HEK293 (cell line): ENCODE data around the gene GET3.
A peak's percentile ranks its signal among the peaks of the same experiment; 100 is the strongest.

ENCODE experiments used
- GLI4 ChIP-seq: fragments of 450-650 bp; formaldehyde crosslinking; IDR thresholded peaks from 2 replicates; pipeline ENCODE4 v1.5.1; 2016; ENCODE audit warnings: missing biosample characterization, missing genetic modification characterization
- GLIS1 ChIP-seq: fragments of 450-650 bp; formaldehyde crosslinking; IDR thresholded peaks from 2 replicates; pipeline ENCODE4 v1.5.1; 2016; ENCODE audit warnings: missing biosample characterization, missing genetic modification characterization
- KLF16 ChIP-seq: fragments of 450-650 bp; formaldehyde crosslinking; IDR thresholded peaks from 2 replicates; pipeline ENCODE4 v1.5.1; 2017; ENCODE audit warnings: missing biosample characterization, missing genetic modification characterization
- PRDM1 ChIP-seq: fragments of 450-650 bp; formaldehyde crosslinking; IDR thresholded peaks from 2 replicates; pipeline ENCODE4; 2016; ENCODE audit warnings: missing biosample characterization, missing genetic modification characterization
- SCRT2 ChIP-seq: fragments of 450-650 bp; formaldehyde crosslinking; IDR thresholded peaks from 2 replicates; pipeline ENCODE4 v1.5.1; 2016; ENCODE audit warnings: missing biosample characterization, missing genetic modification characterization
- ZBTB48 ChIP-seq: fragments of 450-650 bp; formaldehyde crosslinking; IDR thresholded peaks from 2 replicates; pipeline ENCODE4 v1.5.1; 2016; ENCODE audit warnings: missing biosample characterization, missing genetic modification characterization
- ZFP69B ChIP-seq: fragments of 450-650 bp; formaldehyde crosslinking; IDR thresholded peaks from 2 replicates; pipeline ENCODE4 v1.5.1; 2016; ENCODE audit warnings: missing biosample characterization, missing genetic modification characterization
- ZNF140 ChIP-seq: fragments of 450-650 bp; formaldehyde crosslinking; IDR thresholded peaks from 2 replicates; pipeline ENCODE4 v1.5.1; 2016; ENCODE audit warnings: missing biosample characterization, missing genetic modification characterization
- ZNF16 ChIP-seq: fragments of 450-650 bp; formaldehyde crosslinking; IDR thresholded peaks from 2 replicates; pipeline ENCODE4 v1.5.1; 2016; ENCODE audit warnings: low read depth, missing biosample characterization, missing genetic modification characterization
- ZNF202 ChIP-seq: fragments of 450-650 bp; formaldehyde crosslinking; IDR thresholded peaks from 2 replicates; pipeline ENCODE4 v1.5.1; 2016; ENCODE audit warnings: missing biosample characterization, missing genetic modification characterization, borderline replicate concordance
- ZNF221 ChIP-seq: fragments of 450-650 bp; formaldehyde crosslinking; IDR thresholded peaks from 2 replicates; pipeline ENCODE4 v1.5.1; 2017; ENCODE audit warnings: missing biosample characterization, missing genetic modification characterization, borderline replicate concordance
- ZNF223 ChIP-seq: fragments of 450-650 bp; formaldehyde crosslinking; IDR thresholded peaks from 2 replicates; pipeline ENCODE4 v1.5.1; 2016; ENCODE audit warnings: missing biosample characterization, missing genetic modification characterization
- ZNF302 ChIP-seq: fragments of 450-650 bp; formaldehyde crosslinking; IDR thresholded peaks from 2 replicates; pipeline ENCODE4 v1.5.1; 2016; ENCODE audit warnings: missing biosample characterization, missing genetic modification characterization, low read depth
- ZNF324 ChIP-seq: fragments of 450-650 bp; formaldehyde crosslinking; IDR thresholded peaks from 2 replicates; pipeline ENCODE4 v1.5.1; 2016; ENCODE audit warnings: missing biosample characterization, missing genetic modification characterization
- ZNF394 ChIP-seq: fragments of 450-650 bp; formaldehyde crosslinking; IDR thresholded peaks from 2 replicates; pipeline ENCODE4 v1.5.1; 2016; ENCODE audit warnings: missing biosample characterization, missing genetic modification characterization, mild to moderate bottlenecking, moderate library complexity, borderline replicate concordance
- ZNF404 ChIP-seq: fragments of 450-650 bp; formaldehyde crosslinking; IDR thresholded peaks from 2 replicates; pipeline ENCODE4 v1.5.1; 2017; ENCODE audit warnings: missing biosample characterization, missing genetic modification characterization
- ZNF416 ChIP-seq: fragments of 450-650 bp; formaldehyde crosslinking; IDR thresholded peaks from 2 replicates; pipeline ENCODE4 v1.5.1; 2016; ENCODE audit warnings: missing biosample characterization, missing genetic modification characterization
- ZNF426 ChIP-seq: fragments of 450-650 bp; formaldehyde crosslinking; IDR thresholded peaks from 2 replicates; pipeline ENCODE4 v1.5.1; 2017; ENCODE audit warnings: missing biosample characterization, missing genetic modification characterization, mild to moderate bottlenecking, inconsistent platforms, moderate library complexity
- ZNF473 ChIP-seq: fragments of 450-650 bp; formaldehyde crosslinking; IDR thresholded peaks from 2 replicates; pipeline ENCODE4 v1.5.1; 2017; ENCODE audit warnings: missing biosample characterization, missing genetic modification characterization
- ZNF549 ChIP-seq: fragments of 450-650 bp; IDR thresholded peaks from 2 replicates; pipeline ENCODE4 v1.5.1; 2018; ENCODE audit warnings: missing biosample characterization, missing genetic modification characterization, mild to moderate bottlenecking, inconsistent platforms, moderate library complexity
- ZNF561 ChIP-seq: fragments of 450-650 bp; IDR thresholded peaks from 2 replicates; pipeline ENCODE4 v1.5.1; 2018; ENCODE audit warnings: missing biosample characterization, missing genetic modification characterization, borderline replicate concordance
- ZNF626 ChIP-seq: fragments of 450-650 bp; sonication (Bioruptor Pico); formaldehyde crosslinking; IDR thresholded peaks from 2 replicates; pipeline ENCODE4 v1.5.1; 2018; ENCODE audit warnings: missing biosample characterization, missing genetic modification characterization, inconsistent platforms
- ZNF76 ChIP-seq: fragments of 450-650 bp; formaldehyde crosslinking; IDR thresholded peaks from 2 replicates; pipeline ENCODE4; 2016; ENCODE audit warnings: low read depth, missing biosample characterization, missing genetic modification characterization, borderline replicate concordance
- ZNF768 ChIP-seq: fragments of 450-650 bp; formaldehyde crosslinking; IDR thresholded peaks from 2 replicates; pipeline ENCODE4 v1.5.1; 2018; ENCODE audit warnings: missing biosample characterization, mild to moderate bottlenecking, missing genetic modification characterization
- ZSCAN16 ChIP-seq: fragments of 450-650 bp; formaldehyde crosslinking; IDR thresholded peaks from 2 replicates; pipeline ENCODE4 v1.5.1; 2016; ENCODE audit warnings: missing biosample characterization, missing genetic modification characterization
- ZSCAN23 ChIP-seq: fragments of 450-650 bp; formaldehyde crosslinking; IDR thresholded peaks from 2 replicates; pipeline ENCODE4 v1.5.1; 2016; ENCODE audit warnings: missing biosample characterization, missing genetic modification characterization
- ZSCAN30 ChIP-seq: fragments of 450-650 bp; IDR thresholded peaks from 2 replicates; pipeline ENCODE4 v1.5.1; 2018; ENCODE audit warnings: missing biosample characterization, mild to moderate bottlenecking, missing genetic modification characterization, moderate library complexity
- ZXDB ChIP-seq: fragments of 450-650 bp; formaldehyde crosslinking; IDR thresholded peaks from 2 replicates; pipeline ENCODE4 v1.5.1; 2016; ENCODE audit warnings: missing biosample characterization, missing genetic modification characterization
- TF ChIP-seq, protein P1 (sequence below): fragments of 450-650 bp; formaldehyde crosslinking; IDR thresholded peaks from 2 replicates; pipeline ENCODE4 v1.5.1; 2016; ENCODE audit warnings: missing biosample characterization, missing genetic modification characterization, borderline replicate concordance
- TF ChIP-seq, protein P2 (sequence below): fragments of 450-650 bp; formaldehyde crosslinking; IDR thresholded peaks from 2 replicates; pipeline ENCODE4 v1.5.1; 2016; ENCODE audit warnings: missing biosample characterization, missing genetic modification characterization
- TF ChIP-seq, protein P3 (sequence below): fragments of 450-650 bp; formaldehyde crosslinking; IDR thresholded peaks from 2 replicates; pipeline ENCODE4 v1.5.1; 2016; ENCODE audit warnings: missing biosample characterization, missing genetic modification characterization
- TF ChIP-seq, protein P4 (sequence below): fragments of 450-650 bp; formaldehyde crosslinking; IDR thresholded peaks from 2 replicates; pipeline ENCODE4 v1.5.1; 2016; ENCODE audit warnings: missing biosample characterization, missing genetic modification characterization, low read depth

The GET3 gene

DNA sequence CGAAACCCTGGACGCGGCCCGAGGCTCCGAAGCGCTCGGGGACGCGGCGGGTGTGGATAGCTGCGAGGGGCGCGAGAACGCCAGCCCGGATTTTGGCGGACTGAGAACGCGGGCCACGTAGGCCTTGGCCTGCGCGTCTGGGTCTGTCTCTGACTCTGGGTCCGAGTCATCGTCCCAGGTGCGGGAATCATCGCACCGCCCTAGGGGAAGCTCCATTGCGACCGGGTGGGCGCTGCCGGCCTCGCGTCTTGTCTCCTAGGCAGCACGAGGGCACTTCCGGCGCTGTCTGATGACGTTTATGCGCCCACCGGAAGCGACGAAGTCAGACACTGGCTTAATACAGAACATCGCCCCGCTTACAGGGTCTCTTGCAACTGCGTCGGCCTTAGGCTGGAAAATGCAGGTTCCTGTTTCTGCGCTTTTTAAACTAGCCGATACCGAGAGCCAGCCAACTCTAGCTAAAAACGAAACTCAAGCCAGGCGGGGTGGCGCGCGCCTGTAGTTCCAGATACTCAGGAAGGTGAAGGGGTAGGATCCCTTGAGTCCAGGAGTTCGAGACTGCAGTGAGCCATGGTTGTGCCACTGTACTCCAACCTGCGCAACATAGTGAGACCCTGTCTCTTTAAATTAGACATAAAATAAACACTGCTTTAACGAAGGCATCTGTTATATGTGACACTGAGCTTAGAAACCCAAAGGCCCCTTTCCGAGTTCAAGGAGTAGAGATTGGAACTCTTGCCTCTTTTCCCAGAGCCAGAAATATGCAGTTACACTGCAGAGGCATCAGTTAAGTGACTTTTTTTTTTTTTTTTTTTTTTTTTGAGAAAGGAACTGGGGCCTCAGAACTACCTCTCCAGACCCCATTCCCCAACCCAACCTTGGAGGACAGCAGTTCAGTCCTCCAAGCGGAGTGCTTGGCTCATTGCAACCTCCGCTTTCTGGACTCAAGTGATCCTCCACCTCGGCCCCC, 40.6 kb upstream of the GET3 start, which contains the start of gene FBXW9 (continued):
- TF ChIP-seq PRDM1 (tag by site-specific recombination), result no peak
- peak; percentile 48; the same call in 1 of the 2 replicates for TF ChIP-seq ZNF76 (tag by site-specific recombination)
- TF ChIP-seq, protein P1, sequence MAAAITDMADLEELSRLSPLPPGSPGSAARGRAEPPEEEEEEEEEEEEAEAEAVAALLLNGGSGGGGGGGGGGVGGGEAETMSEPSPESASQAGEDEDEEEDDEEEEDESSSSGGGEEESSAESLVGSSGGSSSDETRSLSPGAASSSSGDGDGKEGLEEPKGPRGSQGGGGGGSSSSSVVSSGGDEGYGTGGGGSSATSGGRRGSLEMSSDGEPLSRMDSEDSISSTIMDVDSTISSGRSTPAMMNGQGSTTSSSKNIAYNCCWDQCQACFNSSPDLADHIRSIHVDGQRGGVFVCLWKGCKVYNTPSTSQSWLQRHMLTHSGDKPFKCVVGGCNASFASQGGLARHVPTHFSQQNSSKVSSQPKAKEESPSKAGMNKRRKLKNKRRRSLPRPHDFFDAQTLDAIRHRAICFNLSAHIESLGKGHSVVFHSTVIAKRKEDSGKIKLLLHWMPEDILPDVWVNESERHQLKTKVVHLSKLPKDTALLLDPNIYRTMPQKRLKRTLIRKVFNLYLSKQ (tag by site-specific recombination), result no peak
- no peak for TF ChIP-seq ZNF324 (tag by site-specific recombination)
- TF ChIP-seq ZNF426 (tag by site-specific recombination), result no peak
- TF ChIP-seq ZNF768, result no peak
- no peak for TF ChIP-seq ZNF16 (tag by site-specific recombination)
- TF ChIP-seq GLIS1 (tag by site-specific recombination), result peak; percentile 13; the same call in 1 of the 2 replicates
- TF ChIP-seq, protein P2, sequence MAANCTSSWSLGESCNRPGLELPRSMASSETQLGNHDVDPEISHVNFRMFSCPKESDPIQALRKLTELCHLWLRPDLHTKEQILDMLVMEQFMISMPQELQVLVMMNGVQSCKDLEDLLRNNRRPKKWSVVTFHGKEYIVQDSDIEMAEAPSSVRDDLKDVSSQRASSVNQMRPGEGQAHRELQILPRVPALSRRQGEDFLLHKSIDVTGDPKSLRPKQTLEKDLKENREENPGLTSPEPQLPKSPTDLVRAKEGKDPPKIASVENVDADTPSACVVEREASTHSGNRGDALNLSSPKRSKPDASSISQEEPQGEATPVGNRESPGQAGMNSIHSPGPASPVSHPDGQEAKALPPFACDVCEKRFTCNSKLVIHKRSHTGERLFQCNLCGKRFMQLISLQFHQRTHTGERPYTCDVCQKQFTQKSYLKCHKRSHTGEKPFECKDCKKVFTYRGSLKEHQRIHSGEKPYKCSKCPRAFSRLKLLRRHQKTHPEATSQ (tag by site-specific recombination), result no peak
- TF ChIP-seq ZSCAN23 (tag by site-specific recombination), result no peak
- TF ChIP-seq ZBTB48, result no peak
- no peak for TF ChIP-seq ZNF202 (tag by site-specific recombination)
- no peak for TF ChIP-seq ZSCAN16 (tag by site-specific recombination)
- TF ChIP-seq ZFP69B (tag by site-specific recombination), result peak; percentile 42
- TF ChIP-seq ZSCAN30 (tag by site-specific recombination), result peak; percentile 6; the same call in 1 of the 2 replicates
- no peak for TF ChIP-seq ZNF221 (tag by site-specific recombination)
- peak; percentile 54; the same call in 1 of the 2 replicates for TF ChIP-seq ZNF394 (tag by site-specific recombination)
- no peak for TF ChIP-seq ZNF416 (tag by site-specific recombination)
- TF ChIP-seq ZNF626, result no peak
- TF ChIP-seq, protein P3, sequence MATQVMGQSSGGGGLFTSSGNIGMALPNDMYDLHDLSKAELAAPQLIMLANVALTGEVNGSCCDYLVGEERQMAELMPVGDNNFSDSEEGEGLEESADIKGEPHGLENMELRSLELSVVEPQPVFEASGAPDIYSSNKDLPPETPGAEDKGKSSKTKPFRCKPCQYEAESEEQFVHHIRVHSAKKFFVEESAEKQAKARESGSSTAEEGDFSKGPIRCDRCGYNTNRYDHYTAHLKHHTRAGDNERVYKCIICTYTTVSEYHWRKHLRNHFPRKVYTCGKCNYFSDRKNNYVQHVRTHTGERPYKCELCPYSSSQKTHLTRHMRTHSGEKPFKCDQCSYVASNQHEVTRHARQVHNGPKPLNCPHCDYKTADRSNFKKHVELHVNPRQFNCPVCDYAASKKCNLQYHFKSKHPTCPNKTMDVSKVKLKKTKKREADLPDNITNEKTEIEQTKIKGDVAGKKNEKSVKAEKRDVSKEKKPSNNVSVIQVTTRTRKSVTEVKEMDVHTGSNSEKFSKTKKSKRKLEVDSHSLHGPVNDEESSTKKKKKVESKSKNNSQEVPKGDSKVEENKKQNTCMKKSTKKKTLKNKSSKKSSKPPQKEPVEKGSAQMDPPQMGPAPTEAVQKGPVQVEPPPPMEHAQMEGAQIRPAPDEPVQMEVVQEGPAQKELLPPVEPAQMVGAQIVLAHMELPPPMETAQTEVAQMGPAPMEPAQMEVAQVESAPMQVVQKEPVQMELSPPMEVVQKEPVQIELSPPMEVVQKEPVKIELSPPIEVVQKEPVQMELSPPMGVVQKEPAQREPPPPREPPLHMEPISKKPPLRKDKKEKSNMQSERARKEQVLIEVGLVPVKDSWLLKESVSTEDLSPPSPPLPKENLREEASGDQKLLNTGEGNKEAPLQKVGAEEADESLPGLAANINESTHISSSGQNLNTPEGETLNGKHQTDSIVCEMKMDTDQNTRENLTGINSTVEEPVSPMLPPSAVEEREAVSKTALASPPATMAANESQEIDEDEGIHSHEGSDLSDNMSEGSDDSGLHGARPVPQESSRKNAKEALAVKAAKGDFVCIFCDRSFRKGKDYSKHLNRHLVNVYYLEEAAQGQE (tag by site-specific recombination), result no peak
- no peak; the same call in 1 of the 2 replicates for TF ChIP-seq ZNF561 (tag by site-specific recombination)
- no peak for TF ChIP-seq ZNF549 (tag by site-specific recombination)
- peak; percentile 88; the same call in 1 of the 2 replicates for TF ChIP-seq KLF16
- TF ChIP-seq ZNF140, result no peak
- no peak for TF ChIP-seq GLI4
- TF ChIP-seq, protein P4, sequence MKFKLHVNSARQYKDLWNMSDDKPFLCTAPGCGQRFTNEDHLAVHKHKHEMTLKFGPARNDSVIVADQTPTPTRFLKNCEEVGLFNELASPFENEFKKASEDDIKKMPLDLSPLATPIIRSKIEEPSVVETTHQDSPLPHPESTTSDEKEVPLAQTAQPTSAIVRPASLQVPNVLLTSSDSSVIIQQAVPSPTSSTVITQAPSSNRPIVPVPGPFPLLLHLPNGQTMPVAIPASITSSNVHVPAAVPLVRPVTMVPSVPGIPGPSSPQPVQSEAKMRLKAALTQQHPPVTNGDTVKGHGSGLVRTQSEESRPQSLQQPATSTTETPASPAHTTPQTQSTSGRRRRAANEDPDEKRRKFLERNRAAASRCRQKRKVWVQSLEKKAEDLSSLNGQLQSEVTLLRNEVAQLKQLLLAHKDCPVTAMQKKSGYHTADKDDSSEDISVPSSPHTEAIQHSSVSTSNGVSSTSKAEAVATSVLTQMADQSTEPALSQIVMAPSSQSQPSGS (tag by site-specific recombination), result 0 out of 2 replicates have a peak, but pooled peaks have one; percentile 9
- no peak for TF ChIP-seq SCRT2 (tag by site-specific recombination)
- peak; percentile 79 for TF ChIP-seq ZXDB (tag by site-specific recombination)
- TF ChIP-seq ZNF302 (tag by site-specific recombination), result no peak
- TF ChIP-seq ZNF223 (tag by site-specific recombination), result no peak
- no peak for TF ChIP-seq ZNF404
- TF ChIP-seq ZNF473 (tag by site-specific recombination), result no peak
